T-helper 2 cell treated with Interferon-gamma antibody and Interleukin-4, amounts not matched to agents 5 μg/mL and 100 μg/mL, for 36 hours (primary cell): ENCODE results near the gene GNAI1.

Source experiments
- DNase-seq: peaks from one replicate; pipeline ENCODE4 v3.0.0; 2021; ENCODE audit warnings: low spot score
- H3K27ac Mint-ChIP-seq: one replicate; pipeline ENCODE4 v1.8.0; 2021; ENCODE audit warnings: mild to moderate bottlenecking, mixed read lengths
- H3K27me3 Mint-ChIP-seq: one replicate; pipeline ENCODE4 v1.8.0; 2021; ENCODE audit warnings: low read depth, mixed read lengths
- H3K36me3 Mint-ChIP-seq: one replicate; pipeline ENCODE4 v1.8.0; 2021; ENCODE audit warnings: low read depth, mixed read lengths
- H3K4me1 Mint-ChIP-seq: one replicate; pipeline ENCODE4 v1.8.0; 2021; ENCODE audit warnings: low read depth, mixed read lengths
- H3K4me3 Mint-ChIP-seq: one replicate; pipeline ENCODE4 v1.8.0; 2022; ENCODE audit warnings: mild to moderate bottlenecking, moderate library complexity, mixed read lengths
- H3K9me3 Mint-ChIP-seq: one replicate; pipeline ENCODE4 v1.8.0; 2021; ENCODE audit warnings: mixed read lengths

Gene GNAI1

DNA sequence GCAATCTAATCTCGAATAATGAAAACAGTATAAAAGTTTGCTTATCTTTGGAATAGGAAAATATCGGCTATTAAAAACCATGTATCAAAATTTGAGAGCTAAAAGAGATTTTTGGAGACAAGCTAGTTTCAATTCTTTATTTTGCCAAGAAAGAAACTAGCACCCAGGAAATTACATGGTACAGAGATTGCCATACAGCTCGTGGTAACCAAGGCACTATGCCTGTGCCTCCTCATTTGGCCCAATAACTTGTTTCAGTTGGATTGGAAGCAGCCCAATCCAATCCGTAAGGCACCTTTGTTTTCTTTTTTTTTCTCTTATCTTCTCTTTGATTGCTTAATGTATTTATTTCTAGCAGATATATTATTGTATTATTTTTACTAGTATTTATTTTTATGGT lies 55.0 kb downstream of the GNAI1 start:
- no peak overlapping the region for H3K4me3 Mint-ChIP-seq
- no peaks in the 10 kb centered on the region for H3K9me3 Mint-ChIP-seq
- H3K27ac Mint-ChIP-seq = no peak overlapping the region
- no peaks in the 10 kb centered on the region for H3K36me3 Mint-ChIP-seq
- no peaks in the 10 kb centered on the region for H3K27me3 Mint-ChIP-seq
- DNase-seq = no peak
- no peaks in the 10 kb centered on the region for H3K4me1 Mint-ChIP-seq

DNA sequence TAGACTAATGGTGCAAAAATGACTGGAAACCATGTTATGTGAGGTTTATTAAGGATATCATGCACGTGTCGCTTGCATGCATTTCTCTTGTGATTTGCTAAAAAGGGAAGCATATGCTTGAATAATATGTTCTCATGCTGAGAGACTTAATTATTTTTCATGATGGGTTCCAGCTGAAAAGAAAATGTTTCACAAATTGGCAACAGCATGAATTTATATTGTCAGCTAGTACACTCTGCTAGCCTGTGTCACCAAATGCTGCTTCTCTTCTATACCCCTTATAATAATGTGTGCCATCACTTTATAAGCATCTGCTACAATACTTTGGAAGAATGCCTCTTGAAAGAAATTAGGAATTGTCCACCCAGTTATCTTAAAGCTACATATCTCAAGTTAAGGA lies 63.0 kb downstream of the GNAI1 start:
- no peak overlapping the region for H3K4me3 Mint-ChIP-seq

DNA sequence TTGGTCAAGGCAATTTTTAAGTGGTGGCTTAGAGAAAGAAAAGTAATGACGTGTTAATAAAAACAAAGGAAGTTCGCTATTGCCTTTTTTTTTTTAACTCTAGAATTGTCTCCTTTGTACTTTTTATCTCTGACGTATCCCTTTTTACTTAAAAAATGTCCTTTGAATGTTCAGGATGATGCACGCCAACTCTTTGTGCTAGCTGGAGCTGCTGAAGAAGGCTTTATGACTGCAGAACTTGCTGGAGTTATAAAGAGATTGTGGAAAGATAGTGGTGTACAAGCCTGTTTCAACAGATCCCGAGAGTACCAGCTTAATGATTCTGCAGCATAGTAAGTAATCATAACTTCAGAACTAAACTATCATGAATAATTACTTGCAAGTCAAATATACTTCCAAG lies 64.4 kb downstream of the GNAI1 start:
- no peak overlapping the region for H3K27ac Mint-ChIP-seq
- no peak for DNase-seq
- no peaks in the 10 kb centered on the region for H3K9me3 Mint-ChIP-seq
- H3K4me3 Mint-ChIP-seq = no peak overlapping the region
- no peaks in the 10 kb centered on the region for H3K4me1 Mint-ChIP-seq
- H3K27me3 Mint-ChIP-seq = no peaks in the 10 kb centered on the region
- no peaks in the 10 kb centered on the region for H3K36me3 Mint-ChIP-seq

More for the DNA sequence above, 63.0 kb downstream of the GNAI1 start:
- Mint-ChIP-seq H3K9me3 (no peaks in the 10 kb centered on the region), H3K36me3 (no peaks in the 10 kb centered on the region), H3K4me1 (no peaks in the 10 kb centered on the region), H3K27me3 (no peaks in the 10 kb centered on the region), H3K27ac (no peak overlapping the region)
- no peak for DNase-seq

DNA sequence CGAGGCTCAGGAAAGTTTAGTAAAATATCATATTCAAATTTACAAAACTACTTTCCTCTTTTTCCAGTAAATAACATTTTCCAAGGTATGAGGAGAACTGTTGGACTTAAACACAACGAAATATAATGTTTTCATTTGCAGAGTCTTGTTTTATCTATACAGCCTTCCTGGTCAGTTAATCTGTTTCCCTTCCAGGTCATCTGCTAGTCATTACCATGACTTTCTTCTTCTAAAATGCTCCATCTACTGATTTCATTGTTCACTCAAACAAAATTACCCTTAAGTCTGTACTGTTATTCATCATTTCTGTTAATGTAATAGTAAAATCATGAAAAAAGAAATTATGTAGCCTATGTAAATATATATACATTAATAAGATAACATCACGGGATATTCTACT lies 69.8 kb downstream of the GNAI1 start:
- H3K4me3 Mint-ChIP-seq = no peak overlapping the region
- no peaks in the 10 kb centered on the region for H3K36me3 Mint-ChIP-seq
- H3K27ac Mint-ChIP-seq = no peak overlapping the region
- no peak for DNase-seq
- no peaks in the 10 kb centered on the region for H3K27me3 Mint-ChIP-seq
- H3K4me1 Mint-ChIP-seq = peaks cover 6% of the 10 kb centered on the region
- no peaks in the 10 kb centered on the region for H3K9me3 Mint-ChIP-seq

DNA sequence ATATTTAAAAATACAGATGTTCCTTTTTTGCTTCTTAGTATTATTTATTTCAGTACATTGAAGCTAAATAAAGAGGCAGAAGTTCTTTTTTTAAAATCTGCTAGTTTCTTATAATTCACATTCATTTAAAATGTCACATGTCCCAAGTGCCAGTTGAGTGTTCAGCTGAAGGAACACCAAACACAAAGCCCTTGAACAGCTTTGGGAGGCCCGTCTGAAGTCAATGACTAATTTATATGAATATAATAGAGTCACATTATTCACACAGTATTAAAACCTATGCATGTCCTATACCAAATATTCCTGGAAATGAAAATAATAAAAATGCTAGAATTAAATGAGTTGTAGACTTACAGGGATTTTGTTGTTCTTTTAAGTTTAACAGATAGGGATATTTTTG lies 70.3 kb downstream of the GNAI1 start:
- H3K27me3 Mint-ChIP-seq = no peaks in the 10 kb centered on the region
- peaks cover 6% of the 10 kb centered on the region for H3K4me1 Mint-ChIP-seq
- no peaks in the 10 kb centered on the region for H3K36me3 Mint-ChIP-seq
- DNase-seq = no peak
- H3K27ac Mint-ChIP-seq = no peak overlapping the region
- no peaks in the 10 kb centered on the region for H3K9me3 Mint-ChIP-seq
- no peak overlapping the region for H3K4me3 Mint-ChIP-seq

DNA sequence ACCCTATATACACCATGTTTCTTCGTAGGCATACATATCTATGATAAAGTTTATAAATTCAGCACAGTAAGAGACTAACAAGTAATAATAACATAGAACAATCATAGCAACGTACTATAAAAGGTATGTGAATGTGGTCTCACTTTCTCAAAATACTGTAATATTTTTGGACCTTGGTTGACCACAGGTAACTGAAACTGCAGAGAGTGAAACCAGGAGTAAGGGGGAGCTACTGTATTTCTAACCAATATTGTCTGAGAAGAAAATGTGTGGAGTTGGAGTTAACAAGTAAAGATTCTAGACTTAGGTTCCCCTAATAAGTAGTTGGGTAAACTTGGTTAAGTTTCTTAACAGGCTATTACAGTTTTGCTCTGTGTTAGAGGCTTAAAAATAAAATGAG lies 72.1 kb downstream of the GNAI1 start:
- H3K27me3 Mint-ChIP-seq = peaks cover 2% of the 10 kb centered on the region
- no peak overlapping the region for H3K4me3 Mint-ChIP-seq
- H3K4me1 Mint-ChIP-seq = peaks cover 6% of the 10 kb centered on the region
- no peak for DNase-seq
- H3K9me3 Mint-ChIP-seq = no peaks in the 10 kb centered on the region
- no peak overlapping the region for H3K27ac Mint-ChIP-seq
- H3K36me3 Mint-ChIP-seq = no peaks in the 10 kb centered on the region

DNA sequence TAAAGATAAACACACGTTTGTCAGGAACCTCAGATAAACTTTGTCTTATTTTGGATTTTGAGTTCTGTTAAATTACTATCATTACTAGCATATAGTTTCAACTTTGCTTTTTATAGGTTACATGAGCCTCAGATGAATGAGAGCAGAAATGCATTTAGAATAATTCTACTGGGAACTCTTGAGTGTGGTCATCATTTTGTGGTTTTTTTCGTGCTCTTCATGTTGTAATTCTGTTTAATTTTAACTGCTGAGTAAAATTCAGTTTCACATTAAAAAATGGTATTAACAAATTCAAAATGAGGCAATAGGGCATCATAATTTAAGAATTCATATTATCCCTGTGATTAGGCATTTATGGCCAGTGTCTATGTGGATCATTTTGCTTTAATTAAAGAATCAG lies 72.9 kb downstream of the GNAI1 start:
- DNase-seq = no peak
- H3K4me3 Mint-ChIP-seq = no peak overlapping the region

DNA sequence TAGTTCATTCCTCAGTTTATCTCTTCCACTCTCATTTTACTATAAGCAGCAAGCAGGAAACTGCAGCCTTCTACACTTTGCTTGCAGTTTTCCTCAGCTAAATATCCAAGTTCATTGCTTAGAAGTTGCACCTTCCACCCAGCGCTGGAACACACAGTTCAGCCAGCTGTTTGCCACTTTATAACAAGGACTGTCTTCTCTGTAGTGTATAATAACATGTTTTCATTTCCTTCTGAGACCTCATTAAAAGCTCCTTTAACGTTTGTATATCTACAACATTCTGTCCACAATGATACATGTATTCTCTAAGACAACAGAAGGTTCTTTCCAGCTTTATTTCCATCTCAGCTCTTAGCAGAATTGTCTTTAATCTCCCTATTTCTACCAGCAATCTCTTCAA lies 74.1 kb downstream of the GNAI1 start:
- Mint-ChIP-seq H3K4me1 (peaks cover 6% of the 10 kb centered on the region), H3K27ac (no peak overlapping the region), H3K27me3 (peaks cover 2% of the 10 kb centered on the region), H3K9me3 (no peaks in the 10 kb centered on the region), H3K4me3 (no peak overlapping the region), H3K36me3 (no peaks in the 10 kb centered on the region)
- no peak for DNase-seq

More for the DNA sequence above, 72.9 kb downstream of the GNAI1 start:
- H3K36me3 Mint-ChIP-seq = no peaks in the 10 kb centered on the region
- peaks cover 2% of the 10 kb centered on the region for H3K27me3 Mint-ChIP-seq
- no peaks in the 10 kb centered on the region for H3K9me3 Mint-ChIP-seq
- peaks cover 6% of the 10 kb centered on the region for H3K4me1 Mint-ChIP-seq
- no peak overlapping the region for H3K27ac Mint-ChIP-seq

DNA sequence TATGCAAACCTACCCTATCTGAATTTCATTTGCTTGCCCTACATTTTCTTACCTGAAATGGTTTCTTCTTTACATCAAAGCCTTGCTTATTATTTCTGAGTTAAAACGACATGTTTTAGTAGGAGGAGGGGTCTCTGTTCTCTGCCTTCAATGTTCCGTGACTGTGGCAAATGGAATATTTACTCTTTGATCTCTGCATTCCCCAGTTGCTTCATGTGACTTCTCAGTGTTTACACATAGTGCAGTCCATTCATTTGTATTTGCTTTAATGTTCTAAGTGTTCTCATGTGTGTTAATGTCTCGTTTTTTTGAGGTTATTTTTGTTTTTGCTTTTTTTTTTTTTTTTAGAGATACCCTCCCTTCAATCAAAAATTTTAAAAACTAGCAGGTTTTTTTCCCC lies 75.8 kb downstream of the GNAI1 start:
- Mint-ChIP-seq H3K9me3 (no peaks in the 10 kb centered on the region), H3K27ac (no peak overlapping the region), H3K4me1 (peaks cover 6% of the 10 kb centered on the region), H3K27me3 (peaks cover 2% of the 10 kb centered on the region), H3K36me3 (no peaks in the 10 kb centered on the region), H3K4me3 (no peak overlapping the region)
- DNase-seq = no peak

DNA sequence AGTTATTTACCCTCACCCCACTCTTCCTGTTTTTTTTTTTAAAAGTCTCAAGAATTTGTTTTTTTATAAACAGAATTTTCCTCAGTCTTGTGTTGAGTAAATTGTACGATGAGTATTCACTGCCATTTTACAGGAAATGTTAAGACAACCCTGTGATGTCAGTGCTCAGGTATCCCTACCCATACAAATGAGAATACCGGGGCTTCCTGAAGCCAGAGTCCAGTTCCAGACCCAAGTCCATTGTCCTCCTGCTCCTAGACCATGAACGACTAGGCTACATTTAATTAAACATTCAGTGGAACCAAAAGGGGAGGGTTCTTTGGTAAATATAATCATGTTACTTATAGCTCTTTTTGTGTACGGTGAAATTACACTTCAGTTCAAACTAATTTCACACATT lies 79.2 kb downstream of the GNAI1 start:
- H3K27me3 Mint-ChIP-seq = peaks cover 2% of the 10 kb centered on the region
- no peaks in the 10 kb centered on the region for H3K9me3 Mint-ChIP-seq
- no peak overlapping the region for H3K4me3 Mint-ChIP-seq
- no peak overlapping the region for H3K27ac Mint-ChIP-seq
- peaks cover 7% of the 10 kb centered on the region for H3K4me1 Mint-ChIP-seq
- no peak for DNase-seq
- no peaks in the 10 kb centered on the region for H3K36me3 Mint-ChIP-seq

DNA sequence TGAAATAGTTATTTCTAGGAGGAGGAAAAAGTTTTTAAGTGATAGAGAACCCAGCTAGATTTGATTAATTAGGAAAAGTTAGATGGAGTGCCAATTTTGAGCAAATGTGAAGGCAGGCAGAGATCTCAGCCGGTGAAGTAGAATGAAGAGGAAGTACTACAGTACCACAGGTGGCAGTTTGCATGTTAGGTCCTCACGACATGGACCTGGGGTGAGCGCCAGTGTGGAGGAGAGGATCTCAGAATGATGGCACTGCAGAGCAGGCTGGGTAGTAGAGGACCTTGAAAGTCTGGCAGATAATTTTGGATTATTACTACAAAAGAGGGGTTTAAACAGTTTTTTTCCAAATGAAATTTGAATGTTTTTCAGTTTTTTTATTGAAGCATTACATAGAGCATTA lies 81.1 kb downstream of the GNAI1 start:
- Mint-ChIP-seq H3K27me3 (peaks cover 2% of the 10 kb centered on the region), H3K4me3 (no peak overlapping the region)
- DNase-seq = no peak

DNA sequence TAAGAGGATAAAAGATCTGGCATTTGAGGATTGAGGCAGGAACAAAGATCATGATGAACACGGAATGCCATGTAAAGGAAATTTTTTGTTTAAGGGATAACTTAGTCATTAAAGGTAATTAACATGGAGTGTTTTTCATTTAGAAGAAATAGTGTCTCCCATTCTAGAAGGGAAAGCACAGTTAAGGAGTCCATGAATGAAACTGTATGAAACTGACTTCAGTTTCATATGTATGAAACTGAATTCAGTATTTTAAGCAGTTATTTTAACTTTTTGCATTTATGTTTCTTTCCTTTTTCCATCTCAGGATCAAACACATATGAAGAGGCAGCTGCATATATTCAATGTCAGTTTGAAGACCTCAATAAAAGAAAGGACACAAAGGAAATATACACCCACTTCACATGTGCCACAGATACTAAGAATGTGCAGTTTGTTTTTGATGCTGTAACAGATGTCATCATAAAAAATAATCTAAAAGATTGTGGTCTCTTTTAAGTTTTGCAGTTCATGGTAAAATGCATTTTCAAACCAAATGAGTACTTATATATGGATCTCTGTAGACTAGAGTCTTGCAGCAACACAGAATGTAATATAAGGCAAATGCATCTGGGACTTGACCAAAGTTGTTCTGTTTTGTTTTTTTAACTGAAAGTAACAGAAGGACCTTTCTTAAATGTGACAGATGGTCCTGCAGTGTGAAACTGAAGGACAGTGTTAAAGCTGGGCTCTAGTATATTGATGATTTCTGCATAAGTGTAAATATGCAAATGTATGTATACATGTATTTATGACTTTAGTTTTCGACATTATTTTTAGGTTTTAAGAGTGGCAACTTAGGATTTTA lies 82.6 kb downstream of the GNAI1 start:
- H3K27ac Mint-ChIP-seq = peak overlapping the region; percentile 58

More for the DNA sequence above, 81.1 kb downstream of the GNAI1 start:
- peaks cover 11% of the 10 kb centered on the region for H3K4me1 Mint-ChIP-seq
- H3K9me3 Mint-ChIP-seq = no peaks in the 10 kb centered on the region
- no peaks in the 10 kb centered on the region for H3K36me3 Mint-ChIP-seq
- H3K27ac Mint-ChIP-seq = no peak overlapping the region

DNA sequence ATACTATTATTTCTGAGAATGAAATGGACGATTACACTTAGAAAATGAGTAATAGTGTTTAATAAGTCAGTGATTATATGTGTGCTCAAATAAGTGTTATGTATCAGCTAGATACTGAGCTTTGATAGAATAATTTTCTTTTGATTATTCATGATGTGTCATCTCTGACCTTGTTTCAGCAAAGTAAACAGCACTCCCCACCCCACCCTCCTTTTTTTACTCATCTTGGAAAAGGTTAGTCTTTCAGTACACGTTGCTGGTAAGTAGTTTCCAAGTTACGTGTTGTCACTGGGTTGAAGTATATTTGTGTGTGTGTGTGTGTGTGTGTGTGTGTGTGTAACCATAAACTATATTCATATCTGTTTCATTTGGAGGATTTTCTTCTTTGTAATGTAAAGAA lies 84.1 kb downstream of the GNAI1 start:
- H3K9me3 Mint-ChIP-seq = no peaks in the 10 kb centered on the region
- DNase-seq = peak; percentile 45
- H3K36me3 Mint-ChIP-seq = no peaks in the 10 kb centered on the region
- H3K4me1 Mint-ChIP-seq = peaks cover 11% of the 10 kb centered on the region
- H3K27me3 Mint-ChIP-seq = peaks cover 2% of the 10 kb centered on the region
- H3K4me3 Mint-ChIP-seq = no peak overlapping the region
- no peak overlapping the region for H3K27ac Mint-ChIP-seq

More for the DNA sequence above, 82.6 kb downstream of the GNAI1 start:
- Mint-ChIP-seq H3K4me3 (peak overlapping the region; percentile 29), H3K9me3 (no peaks in the 10 kb centered on the region), H3K27me3 (peaks cover 2% of the 10 kb centered on the region), H3K36me3 (no peaks in the 10 kb centered on the region), H3K4me1 (peaks cover 11% of the 10 kb centered on the region)
- DNase-seq = no peak

DNA sequence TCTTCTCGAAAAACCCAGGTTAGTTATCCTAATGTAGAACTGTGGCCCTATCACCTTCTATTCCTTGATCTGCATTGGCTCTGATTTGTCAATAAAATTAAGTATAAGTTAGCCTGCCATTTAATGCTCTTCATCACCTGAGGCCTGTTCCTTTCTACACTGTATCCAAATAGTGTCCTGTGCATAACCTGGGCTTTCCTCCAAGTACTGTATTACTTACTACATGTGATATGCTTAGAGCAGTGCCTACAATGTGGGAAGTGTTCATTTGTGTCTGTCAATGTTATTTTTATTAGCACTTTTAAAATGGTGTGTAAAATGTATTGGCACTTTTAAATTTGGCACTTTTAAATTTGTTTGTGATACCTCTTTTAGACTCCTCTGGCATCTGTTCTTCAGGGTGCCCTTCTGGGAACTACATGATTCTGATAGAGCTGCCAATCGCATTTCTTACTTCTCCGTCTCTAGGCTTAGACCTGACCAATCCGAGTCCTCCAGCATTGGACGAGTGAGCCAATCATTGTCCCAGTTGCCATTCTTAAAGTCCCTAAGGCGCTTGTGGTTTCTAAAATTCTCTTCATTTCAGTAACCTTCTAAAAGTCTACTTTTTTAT lies 85.5 kb downstream of the GNAI1 start:
- H3K36me3 Mint-ChIP-seq = no peaks in the 10 kb centered on the region
- H3K9me3 Mint-ChIP-seq = no peaks in the 10 kb centered on the region
- H3K27me3 Mint-ChIP-seq = peaks cover 2% of the 10 kb centered on the region
- H3K27ac Mint-ChIP-seq = no peak overlapping the region
- no peak overlapping the region for H3K4me3 Mint-ChIP-seq
- peaks cover 11% of the 10 kb centered on the region for H3K4me1 Mint-ChIP-seq
- DNase-seq = no peak
